ENCODE results near the gene AKAP8. TPM values are rescaled to one million over a fixed set of nuclear protein-coding genes. Genes with fewer than 3 reads are reported as not detected.

AKAP8 gene
- total RNA-seq, 1 experiment from 2014 or later: 35.8 TPM

- peaks cover 30% of the 10 kb centered on the region for H3K4me1 Mint-ChIP-seq (ENCODE audit: low read depth, unreplicated experiment)
- no peaks in the 10 kb centered on the region for H3K27me3 Mint-ChIP-seq (ENCODE audit: unreplicated experiment)
- no peaks in the 10 kb centered on the region for H3K9me3 Mint-ChIP-seq (ENCODE audit: low read depth, unreplicated experiment)
- no peak overlapping the region for H3K27ac Mint-ChIP-seq (ENCODE audit: unreplicated experiment)
- intact Hi-C loops (cut with micrococcal nuclease; ENCODE audit: unreplicated experiment): no loop called here
- TF ChIP-seq CTCF (IDR thresholded peaks at IDR 0.05; ENCODE audit: unreplicated experiment): no peak
- CTCF ChIA-PET: no interaction called here
- H3K36me3 Mint-ChIP-seq (ENCODE audit: insufficient read depth, unreplicated experiment): peaks cover 5% of the 10 kb centered on the region
- H3K4me3 Mint-ChIP-seq (ENCODE audit: low read depth, unreplicated experiment): no peak overlapping the region
- no peak for DNase-seq
- no TSS peak for BruUV-seq (replicated peaks)
Observed at GRCh38 chr19:15307169-15307568, 72.4 kb downstream of the AKAP8 start.

- H3K4me3 Mint-ChIP-seq (ENCODE audit: low read depth, unreplicated experiment): no peak overlapping the region
- no peaks in the 10 kb centered on the region for H3K9me3 Mint-ChIP-seq (ENCODE audit: low read depth, unreplicated experiment)
- H3K36me3 Mint-ChIP-seq (ENCODE audit: insufficient read depth, unreplicated experiment): peaks cover 5% of the 10 kb centered on the region
- H3K27ac Mint-ChIP-seq (ENCODE audit: unreplicated experiment): no peak overlapping the region
- H3K27me3 Mint-ChIP-seq (ENCODE audit: unreplicated experiment): no peaks in the 10 kb centered on the region
- CTCF ChIA-PET: interaction anchor here (0.7 to 0.9 kb wide), 3 partner anchors 12 to 66 kb away, joined by 3 to 4 read pairs (median 3); no protein-coding TSS in a partner anchor
- DNase-seq: no peak
- intact Hi-C loops (cut with micrococcal nuclease; ENCODE audit: unreplicated experiment): no loop called here
- peaks cover 30% of the 10 kb centered on the region for H3K4me1 Mint-ChIP-seq (ENCODE audit: low read depth, unreplicated experiment)
- BruUV-seq (replicated peaks): no TSS peak
- no peak for TF ChIP-seq CTCF (IDR thresholded peaks at IDR 0.05; ENCODE audit: unreplicated experiment)
Observed at GRCh38 chr19:15305582-15306334, 73.8 kb downstream of the AKAP8 start.

GRCh38 chr19:15304140-15304705 is 75.4 kb downstream of the AKAP8 start:
- intact Hi-C loops (cut with micrococcal nuclease; ENCODE audit: unreplicated experiment): no loop called here
- TF ChIP-seq CTCF (IDR thresholded peaks at IDR 0.05; ENCODE audit: unreplicated experiment): no peak
- peak overlapping the region; percentile 50 for H3K27ac Mint-ChIP-seq (ENCODE audit: unreplicated experiment)
- peaks cover 30% of the 10 kb centered on the region for H3K4me1 Mint-ChIP-seq (ENCODE audit: low read depth, unreplicated experiment)
- CTCF ChIA-PET: interaction anchor here (1.4 kb wide), 1 partner anchor 25 kb away, joined by 3 read pairs; no protein-coding TSS in a partner anchor
- BruUV-seq (replicated peaks): no TSS peak
- no peaks in the 10 kb centered on the region for H3K9me3 Mint-ChIP-seq (ENCODE audit: low read depth, unreplicated experiment)
- H3K27me3 Mint-ChIP-seq (ENCODE audit: unreplicated experiment): no peaks in the 10 kb centered on the region
- H3K4me3 Mint-ChIP-seq (ENCODE audit: low read depth, unreplicated experiment): no peak overlapping the region
- H3K36me3 Mint-ChIP-seq (ENCODE audit: insufficient read depth, unreplicated experiment): peaks cover 5% of the 10 kb centered on the region
- DNase-seq: no peak

Other genes starting within 250 kb of the AKAP8 start
- gene NOTCH3, start 178.8 kb downstream of the AKAP8 start, total RNA-seq (2022): 32.6 and 44.7 TPM in 2 replicates
- 0.86 and 1.0 TPM in 2 replicates for gene EPHX3, start 147.3 kb downstream of the AKAP8 start, total RNA-seq (2022)
- 92.2 and 93.9 TPM in 2 replicates for gene BRD4, start 47.2 kb downstream of the AKAP8 start, total RNA-seq (2022)
- 94.0 and 96.8 TPM in 2 replicates for gene AKAP8L, start 39.2 kb upstream of the AKAP8 start, total RNA-seq (2022)
- gene WIZ, start 70.2 kb upstream of the AKAP8 start, total RNA-seq (2022): 31.9 and 34.0 TPM in 2 replicates
- gene RASAL3, start 84.8 kb upstream of the AKAP8 start, total RNA-seq (2022): not detected in 2 replicates
- gene PGLYRP2, start 99.7 kb upstream of the AKAP8 start, total RNA-seq (2022): not detected in 2 replicates
- not detected in 2 replicates for gene CYP4F22, start 128.7 kb upstream of the AKAP8 start, total RNA-seq (2022)
- not detected in 2 replicates for gene CYP4F8, start 235.4 kb upstream of the AKAP8 start, total RNA-seq (2022)

Measured in Calu3 (cell line).